PC-3 (cell line): ENCODE results near the gene FEV. TPM values are rescaled to one million over a fixed set of nuclear protein-coding genes. Genes with fewer than 3 reads are reported as not detected.

Experiments used
- ATAC-seq: fragments of 200-7000 bp; cut with Tn5 transposase; 2 replicates; pipeline ENCODE4 v1.9.1; 2020; ENCODE audit warnings: mild to moderate bottlenecking, moderate library complexity
- BruUV-seq: library from RNA; stranded (reverse); fragments of 400-500 nt; replicated peaks from 2 replicates; lab custom pipeline; 2021; lab: Mats Ljungman, UMichigan
- CTCF ChIA-PET: fragments of 300-600 bp; sonication (Branson Sonifier 250); formaldehyde crosslinking; loops from one replicate; lab custom pipeline; 2022; ENCODE audit warnings: antibody characterized with exemption; lab: Charles Lee
- POLR2A ChIA-PET: fragments of 300-600 bp; sonication (Branson Sonifier 250); formaldehyde crosslinking; loops from one replicate; lab custom pipeline; 2022; ENCODE audit warnings: antibody characterized with exemption; ENCODE audit not compliant: unreplicated experiment; lab: Charles Lee
- DNase-seq: peaks from one replicate; pipeline ENCODE4 v3.0.0-alpha.2; 2015
- H2AFZ ChIP-seq: fragments of 300-600 bp; sonication (generic); 2 replicates; pipeline ENCODE4 v1.6.0; 2016; ENCODE audit warnings: antibody characterized with exemption, low read length
- H3F3A ChIP-seq: fragments of 300-600 bp; sonication (generic); one replicate; pipeline ENCODE4 v1.6.0; 2017; ENCODE audit warnings: antibody characterized with exemption, low read length, control low read depth, mild to moderate bottlenecking; ENCODE audit not compliant: unreplicated experiment
- H3K27ac ChIP-seq: fragments of 300-600 bp; sonication (generic); 2 replicates; pipeline ENCODE4 v1.5.1; 2016; ENCODE audit warnings: mild to moderate bottlenecking, low read length
- H3K27me3 ChIP-seq: fragments of 300-600 bp; sonication (generic); 2 replicates; pipeline ENCODE4 v1.6.1; 2016; ENCODE audit warnings: low read length, mixed read lengths
- H3K36me3 ChIP-seq: fragments of 300-600 bp; sonication (generic); 2 replicates; pipeline ENCODE4 v1.6.1; 2016; ENCODE audit warnings: low read depth, mixed run types, low read length, mixed read lengths
- H3K4me1 ChIP-seq: fragments of 300-600 bp; sonication (generic); 2 replicates; pipeline ENCODE4 v1.5.1; 2016; ENCODE audit warnings: low read length; ENCODE audit not compliant: insufficient read depth
- H3K4me2 ChIP-seq: fragments of 300-600 bp; sonication (generic); 2 replicates; pipeline ENCODE4 v1.6.0; 2016; ENCODE audit warnings: low read length
- H3K4me3 ChIP-seq: fragments of 300-600 bp; sonication (generic); 2 replicates; pipeline ENCODE4 v1.5.1; 2016; ENCODE audit warnings: mild to moderate bottlenecking, low read length, mixed read lengths
- H3K79me2 ChIP-seq: fragments of 300-600 bp; sonication (generic); 2 replicates; pipeline ENCODE4 v1.6.1; 2017; ENCODE audit warnings: low read length, mixed read lengths
- H3K9ac ChIP-seq: fragments of 300-600 bp; sonication (generic); 2 replicates; pipeline ENCODE4 v1.6.0; 2016; ENCODE audit warnings: mild to moderate bottlenecking, low read length
- H3K9me2 ChIP-seq: fragments of 300-600 bp; sonication (generic); replicated peaks from 2 replicates; pipeline ENCODE4 v1.6.1; 2016; ENCODE audit warnings: mixed run types, low read length, mixed read lengths
- H3K9me3 ChIP-seq: fragments of 300-600 bp; sonication (generic); 2 replicates; pipeline ENCODE4 v1.6.1; 2016; ENCODE audit warnings: low read length, mixed read lengths
- H4K20me1 ChIP-seq: fragments of 300-600 bp; sonication (generic); 2 replicates; pipeline ENCODE4 v1.6.1; 2016; ENCODE audit warnings: low read length, mixed read lengths
- EZH2 ChIP-seq: fragments of 300-600 bp; sonication (generic); IDR thresholded peaks from one replicate; pipeline ENCODE4 v1.6.1; 2017; ENCODE audit warnings: antibody characterized with exemption, mild to moderate bottlenecking, low read length; ENCODE audit not compliant: unreplicated experiment
- EZH2phosphoT487 ChIP-seq: fragments of 300-600 bp; sonication (generic); IDR thresholded peaks from 2 replicates; pipeline ENCODE4 v1.6.1; 2018; ENCODE audit warnings: mild to moderate bottlenecking, antibody characterized with exemption, low read length, borderline replicate concordance
- intact Hi-C: fragments of 100-400 bp; cut with micrococcal nuclease; formaldehyde crosslinking; loops from 2 replicates; pipeline ENCODE4 v1.9.0; 2023
- total RNA-seq: library from RNA; depleted of rRNA; stranded (reverse); fragments of >200 nt; gene quantifications from 2 replicates; pipeline ENCODE4 v1.2.3, GENCODE V29; 2014
- TF ChIP-seq, protein P1 (sequence below): fragments of 300-600 bp; sonication (generic); conservative IDR thresholded peaks from 2 replicates; pipeline ENCODE4 v1.5.1; 2017; ENCODE audit warnings: antibody characterized with exemption, low read depth, mild to moderate bottlenecking, low read length

Gene FEV
- total RNA-seq, 1 experiment from 2014 or later = 0.07 TPM

DNA sequence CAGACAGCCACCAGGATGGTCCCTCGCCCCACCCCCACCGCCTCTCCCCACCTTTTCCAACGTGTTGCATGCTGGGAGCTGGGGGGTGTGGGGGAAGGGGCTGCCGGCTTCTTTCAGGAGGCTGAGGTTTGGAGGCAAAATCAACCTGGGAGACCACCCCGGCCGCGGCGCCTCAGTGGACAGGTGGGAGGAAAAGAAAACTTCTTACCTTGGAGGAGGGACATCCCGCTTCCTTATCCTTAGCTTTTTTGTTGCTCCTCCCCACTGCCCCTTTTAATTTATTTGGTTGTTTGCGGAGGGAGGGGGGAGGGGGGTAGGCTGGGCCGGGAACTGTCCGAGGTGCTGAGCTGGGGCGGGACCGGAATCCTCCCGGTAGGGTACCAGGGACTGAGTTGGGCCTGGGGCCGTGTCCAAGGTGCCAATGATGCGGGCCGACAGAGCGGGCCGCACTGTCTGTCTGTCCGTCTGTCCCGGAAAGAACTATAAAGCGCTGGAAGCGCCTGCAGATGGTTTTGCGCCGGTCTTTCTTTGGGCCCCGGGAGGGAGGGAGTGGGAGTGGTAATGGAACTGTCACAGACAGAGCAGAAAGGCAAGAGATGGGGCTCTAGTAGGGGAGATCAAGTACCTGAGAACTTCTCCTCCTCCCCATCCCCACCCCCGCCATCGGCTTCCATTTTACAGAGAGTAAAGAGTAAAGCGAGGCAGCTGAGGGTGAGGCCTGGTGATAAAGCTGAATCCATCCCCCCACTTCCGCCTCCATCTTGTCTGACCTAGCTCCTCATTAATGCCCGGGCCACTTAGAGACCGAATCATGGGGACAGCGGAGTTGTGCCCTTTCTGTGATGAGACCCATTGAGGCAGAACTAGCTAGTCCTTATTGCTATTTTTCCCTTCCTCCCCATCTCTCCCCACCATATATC is 23.1 kb downstream of the FEV start:
- no peak for TF ChIP-seq EZH2phosphoT487
- TF ChIP-seq, protein P1, sequence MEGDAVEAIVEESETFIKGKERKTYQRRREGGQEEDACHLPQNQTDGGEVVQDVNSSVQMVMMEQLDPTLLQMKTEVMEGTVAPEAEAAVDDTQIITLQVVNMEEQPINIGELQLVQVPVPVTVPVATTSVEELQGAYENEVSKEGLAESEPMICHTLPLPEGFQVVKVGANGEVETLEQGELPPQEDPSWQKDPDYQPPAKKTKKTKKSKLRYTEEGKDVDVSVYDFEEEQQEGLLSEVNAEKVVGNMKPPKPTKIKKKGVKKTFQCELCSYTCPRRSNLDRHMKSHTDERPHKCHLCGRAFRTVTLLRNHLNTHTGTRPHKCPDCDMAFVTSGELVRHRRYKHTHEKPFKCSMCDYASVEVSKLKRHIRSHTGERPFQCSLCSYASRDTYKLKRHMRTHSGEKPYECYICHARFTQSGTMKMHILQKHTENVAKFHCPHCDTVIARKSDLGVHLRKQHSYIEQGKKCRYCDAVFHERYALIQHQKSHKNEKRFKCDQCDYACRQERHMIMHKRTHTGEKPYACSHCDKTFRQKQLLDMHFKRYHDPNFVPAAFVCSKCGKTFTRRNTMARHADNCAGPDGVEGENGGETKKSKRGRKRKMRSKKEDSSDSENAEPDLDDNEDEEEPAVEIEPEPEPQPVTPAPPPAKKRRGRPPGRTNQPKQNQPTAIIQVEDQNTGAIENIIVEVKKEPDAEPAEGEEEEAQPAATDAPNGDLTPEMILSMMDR = no peak
- no peak for TF ChIP-seq EZH2
- POLR2A ChIA-PET = no interaction called here
- BruUV-seq = no TSS peak
- Histone ChIP-seq H3K36me3 (no peaks in the 10 kb centered on the region), H3K9me2 (no peaks in the 10 kb centered on the region), H3K9me3 (no peaks in the 10 kb centered on the region), H3F3A (no peaks in the 10 kb centered on the region), H3K4me3 (0 out of 2 replicates have a peak overlapping the region, but pooled peaks have one; percentile 12), H3K27ac (no peak overlapping the region), H3K79me2 (no peaks in the 10 kb centered on the region), H3K4me2 (peak overlapping the region; percentile 63), H3K9ac (no peak overlapping the region), H3K27me3 (peaks cover 19% of the 10 kb centered on the region), H2AFZ (no peak overlapping the region), H3K4me1 (peaks cover 35% of the 10 kb centered on the region), H4K20me1 (no peaks in the 10 kb centered on the region)
- intact Hi-C loops = no loop called here
- no peak for DNase-seq
- CTCF ChIA-PET = no interaction called here
- ATAC-seq = no peak

DNA sequence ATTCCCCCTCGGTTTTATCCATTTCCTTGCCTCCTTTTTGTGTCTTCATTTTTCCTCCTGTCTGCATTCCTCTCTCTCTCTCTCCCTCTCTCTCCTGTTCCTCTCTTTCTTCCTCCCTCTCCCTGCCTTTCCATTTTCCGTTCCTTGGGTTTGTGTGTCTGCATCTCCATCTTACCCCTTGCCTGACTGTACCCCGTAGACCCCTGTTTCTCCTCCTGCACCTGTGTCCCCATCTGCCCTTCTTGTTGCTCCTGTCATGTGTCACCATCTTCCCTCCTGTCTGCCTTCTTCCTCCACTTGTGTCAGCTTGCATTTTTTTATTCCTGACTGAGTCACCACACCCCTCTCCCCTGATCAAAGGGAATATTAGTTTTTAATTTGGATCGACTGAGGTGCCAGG is 23.8 kb downstream of the FEV start:
- Histone ChIP-seq H3K9me3 (no peaks in the 10 kb centered on the region), H3K79me2 (no peaks in the 10 kb centered on the region), H3K4me3 (0 out of 2 replicates have a peak overlapping the region, but pooled peaks have one; percentile 12), H3K27me3 (peaks cover 19% of the 10 kb centered on the region), H3K4me1 (peaks cover 35% of the 10 kb centered on the region), H3K4me2 (peak overlapping the region; percentile 63), H3K36me3 (no peaks in the 10 kb centered on the region), H3K9ac (no peak overlapping the region), H3K27ac (no peak overlapping the region), H4K20me1 (no peaks in the 10 kb centered on the region), H3F3A (no peaks in the 10 kb centered on the region), H3K9me2 (no peaks in the 10 kb centered on the region), H2AFZ (no peak overlapping the region)
- ChIA-PET CTCF (no interaction called here), POLR2A (no interaction called here)
- TF ChIP-seq, protein P1 = no peak
- TF ChIP-seq EZH2phosphoT487 = no peak
- TF ChIP-seq EZH2 = no peak
- BruUV-seq = no TSS peak
- intact Hi-C loops = no loop called here
- no peak for DNase-seq
- ATAC-seq = no peak
